Neuronal stem cell (in vitro differentiated cells): ENCODE measurements around the gene NTN4. TPM values are rescaled to one million over a fixed set of nuclear protein-coding genes. Genes with fewer than 3 reads are reported as not detected.

Experiments used
- DNase-seq: peaks from one replicate; pipeline ENCODE4 v3.0.0-alpha.2; 2013; ENCODE audit warnings: low spot score
- H2AFZ ChIP-seq: one replicate; pipeline ENCODE4 v1.6.1; 2013; ENCODE audit warnings: mild to moderate bottlenecking, low read length, inconsistent platforms
- H2AK5ac ChIP-seq: 2 replicates; pipeline ENCODE4 v1.6.1; 2013; ENCODE audit warnings: low read depth, mild to moderate bottlenecking, inconsistent platforms, low read length, moderate library complexity, mixed read lengths
- H2BK120ac ChIP-seq: 2 replicates; pipeline ENCODE4 v1.6.1; 2013; ENCODE audit warnings: low read depth, mild to moderate bottlenecking, inconsistent platforms, low read length, moderate library complexity, mixed read lengths
- H2BK12ac ChIP-seq: one replicate; pipeline ENCODE4 v1.6.1; 2013; ENCODE audit warnings: low read length, inconsistent platforms
- H2BK15ac ChIP-seq: 2 replicates; pipeline ENCODE4 v1.6.1; 2013; ENCODE audit warnings: mild to moderate bottlenecking, low read length, inconsistent platforms, mixed read lengths
- H2BK5ac ChIP-seq: one replicate; pipeline ENCODE4 v1.6.1; 2013; ENCODE audit warnings: inconsistent platforms, mild to moderate bottlenecking, low read length, moderate library complexity
- H3K14ac ChIP-seq: one replicate; pipeline ENCODE4 v1.6.1; 2013; ENCODE audit warnings: low read length, inconsistent platforms
- H3K18ac ChIP-seq: 2 replicates; pipeline ENCODE4 v1.6.1; 2013; ENCODE audit warnings: low read length, inconsistent platforms
- H3K23ac ChIP-seq: 2 replicates; pipeline ENCODE4 v1.6.1; 2013; ENCODE audit warnings: low read depth, mild to moderate bottlenecking, mixed read lengths, low read length, inconsistent platforms; ENCODE audit not compliant: poor library complexity
- H3K27ac ChIP-seq: replicated peaks from 3 replicates; pipeline ENCODE4 v1.5.1; 2013; ENCODE audit warnings: low read length, inconsistent platforms
- H3K27me3 ChIP-seq, 3 experiments: 2 replicates each; pipeline ENCODE4 v1.6.1; 2013; ENCODE audit warnings: low read length in 3 of 3, mild to moderate bottlenecking in 2 of 3, inconsistent platforms in 1 of 3, low read depth in 1 of 3, mixed read lengths in 1 of 3, moderate library complexity in 1 of 3; ENCODE audit not compliant: control insufficient read depth in 3 of 3, insufficient read depth in 3 of 3
- H3K36me3 ChIP-seq, 2 donors: replicated peaks in 1 of 2; 2 replicates each; pipeline ENCODE4 v1.6.1; 2013; ENCODE audit warnings: low read length in 2 of 2; ENCODE audit not compliant: control insufficient read depth in 2 of 2, insufficient read depth in 2 of 2
- H3K4ac ChIP-seq: 2 replicates; pipeline ENCODE4 v1.6.1; 2013; ENCODE audit warnings: inconsistent platforms, mild to moderate bottlenecking, low read length, moderate library complexity
- H3K4me1 ChIP-seq, 2 donors: 1 replicate in 1 of 2; 2 replicates in 1 of 2; pipeline ENCODE4 v1.6.1; 2013; ENCODE audit warnings: low read length in 2 of 2, low read depth in 1 of 2; ENCODE audit not compliant: control insufficient read depth in 2 of 2, insufficient read depth in 1 of 2
- H3K4me2 ChIP-seq: one replicate; pipeline ENCODE4 v1.6.1; 2013; ENCODE audit warnings: mild to moderate bottlenecking, low read length, inconsistent platforms; ENCODE audit not compliant: insufficient read depth, poor library complexity, severe bottlenecking
- H3K4me3 ChIP-seq, 2 donors: 2 replicates each; pipeline ENCODE4 v1.5.1; 2013; ENCODE audit warnings: low read length in 2 of 2, mild to moderate bottlenecking in 2 of 2, inconsistent platforms in 1 of 2, moderate library complexity in 1 of 2
- H3K79me1 ChIP-seq: one replicate; pipeline ENCODE4 v1.6.1; 2013; ENCODE audit warnings: low read depth, mild to moderate bottlenecking, inconsistent platforms, low read length, moderate library complexity
- H3K9ac ChIP-seq: one replicate; pipeline ENCODE4 v1.6.1; 2013; ENCODE audit warnings: mild to moderate bottlenecking, low read depth, low read length, inconsistent platforms; ENCODE audit not compliant: poor library complexity
- H3K9me3 ChIP-seq, 2 donors: replicated peaks in 1 of 2; 2 replicates each; pipeline versions ENCODE3 to v1.6.1; 2013; ENCODE audit warnings: low read length in 2 of 2, mild to moderate bottlenecking in 2 of 2, inconsistent platforms in 1 of 2, low read depth in 1 of 2, mixed read lengths in 1 of 2, moderate library complexity in 1 of 2; ENCODE audit not compliant: control insufficient read depth in 2 of 2, insufficient read depth in 1 of 2
- H4K8ac ChIP-seq: one replicate; pipeline ENCODE4 v1.6.1; 2013; ENCODE audit warnings: low read depth, mild to moderate bottlenecking, inconsistent platforms, low read length, moderate library complexity
- H4K91ac ChIP-seq: one replicate; pipeline ENCODE4 v1.6.1; 2013; ENCODE audit warnings: low read length, low read depth, mild to moderate bottlenecking, inconsistent platforms; ENCODE audit not compliant: poor library complexity
- WGBS, 2 donors: extraction: QIAGEN DNeasy Blood & Tissue Kit; methylation state at CpG; one replicate each; pipeline ENCODE4 v1.1.7; 2013; ENCODE audit warnings: missing lambda C conversion rate in 2 of 2, mixed read lengths in 1 of 2; ENCODE audit not compliant: insufficient read length in 2 of 2, insufficient replicate concordance in 1 of 2; ENCODE audit errors: extremely low coverage in 2 of 2; 5-methylcytosine and 5-hydroxymethylcytosine counted together
- polyA plus RNA-seq, 2 experiments: library from polyadenylated mRNA; stranded (reverse); fragments of 200-250 nt; gene quantifications; one replicate each; pipeline ENCODE4 v1.2.3, GENCODE V29; 2013

The NTN4 gene
- 7.6 TPM for polyA plus RNA-seq (2013, experiment 1 of 2)
- polyA plus RNA-seq (2013, experiment 2 of 2): 7.6 TPM

DNA sequence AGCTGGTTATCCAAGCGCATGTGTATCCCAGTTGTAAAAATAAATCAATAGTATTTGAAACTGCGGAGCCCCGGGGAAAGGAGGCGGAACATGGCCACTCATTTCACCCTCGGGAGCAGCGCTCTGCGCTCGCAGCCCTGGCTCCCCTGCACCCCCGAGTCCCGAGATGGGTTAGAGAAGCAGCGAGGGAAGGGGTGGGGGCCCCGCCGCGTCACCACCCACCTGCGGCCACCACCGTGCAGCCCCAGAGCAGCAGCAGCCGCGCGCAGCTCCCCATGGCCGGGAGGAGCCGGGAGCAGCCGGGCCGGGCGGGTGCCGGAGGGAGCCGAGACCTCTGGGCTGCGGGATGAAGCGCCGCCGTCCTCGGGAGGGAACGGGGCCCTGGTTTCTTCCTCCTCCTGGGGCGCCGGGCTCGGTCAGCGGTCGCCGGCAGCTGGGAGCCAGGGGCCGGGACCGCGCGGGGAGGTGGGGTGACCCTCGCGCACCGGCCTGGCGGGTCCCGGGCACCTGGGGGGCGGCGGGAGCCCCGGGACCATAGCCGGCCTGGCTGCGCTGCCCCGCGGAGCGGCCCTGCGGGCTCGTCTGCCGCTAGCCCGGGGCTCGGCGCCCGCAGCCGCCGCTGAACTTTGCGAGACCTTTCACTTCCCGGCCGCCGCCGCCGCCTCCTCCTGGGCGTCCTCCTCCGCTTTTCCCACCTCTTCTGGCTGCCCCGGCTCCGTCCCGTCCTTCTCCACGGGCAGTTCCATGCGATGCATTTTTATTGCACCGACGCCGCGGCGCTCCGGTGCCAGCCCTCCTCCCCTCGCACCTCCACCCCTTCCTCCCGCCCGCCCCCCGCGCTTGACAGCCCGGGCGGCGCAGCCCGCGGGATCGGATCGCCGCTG is at the start of gene NTN4:
TSS of gene NTN4 (minus strand) at position 732 of the 884 bp plus-strand sequence. CDS start at position 277, 455 bp downstream.
- Histone ChIP-seq H2BK120ac (no peak within 1 kb of the TSS), H3K4me1 (peaks cover 0 to 3% of the 10 kb centered on the region in 2 donors), H2BK12ac (peak within 1 kb of the TSS; percentile 44), H3K4me2 (peak within 1 kb of the TSS; percentile 95), H3K4ac (no peak within 1 kb of the TSS), H3K4me3 (peak within 1 kb of the TSS; percentile 37 to 93), H3K14ac (peak within 1 kb of the TSS; percentile 91), H3K27me3 (peaks cover 0 to 96% (median 23%) of the 10 kb centered on the region in 3 experiments), H3K36me3 (peaks cover 0 to 3% of the 10 kb centered on the region in 2 donors), H2BK5ac (peak within 1 kb of the TSS; percentile 44), H3K9ac (peak within 1 kb of the TSS; percentile 93), H2BK15ac (peak within 1 kb of the TSS; percentile 75), H3K18ac (peak within 1 kb of the TSS; percentile 96), H2AFZ (peak within 1 kb of the TSS; percentile 96), H3K9me3 (no peaks in the 10 kb centered on the region), H3K23ac (peak within 1 kb of the TSS; percentile 56), H3K27ac (no peak within 1 kb of the TSS), H4K91ac (no peak within 1 kb of the TSS), H3K79me1 (no peaks in the 10 kb centered on the region), H2AK5ac (peak within 1 kb of the TSS; percentile 40), H4K8ac (no peak within 1 kb of the TSS)
- peak; percentile 17 for DNase-seq
- no CpG with 5 or more reads among the region's 96 CpGs for WGBS, 2 donors

GRCh38 chr12:95838125-95838524 is 47.6 kb upstream of the NTN4 start:
- Histone ChIP-seq H2BK15ac (no peak overlapping the region), H3K4me2 (no peak overlapping the region), H3K14ac (no peak overlapping the region), H3K9me3 (no peaks in the 10 kb centered on the region), H3K27me3 (peaks cover 0 to 3% (median 0%) of the 10 kb centered on the region in 3 experiments), H3K36me3 (no peaks in the 10 kb centered on the region), H3K4me3 (no peak overlapping the region), H3K4ac (no peak overlapping the region), H2AK5ac (no peak overlapping the region), H2BK120ac (no peak overlapping the region), H2AFZ (no peak overlapping the region), H2BK12ac (no peak overlapping the region), H3K23ac (no peak overlapping the region), H4K8ac (no peak overlapping the region), H4K91ac (no peak overlapping the region), H3K27ac (no peak overlapping the region), H2BK5ac (no peak overlapping the region), H3K18ac (no peak overlapping the region), H3K79me1 (no peaks in the 10 kb centered on the region), H3K9ac (no peak overlapping the region), H3K4me1 (no peaks in the 10 kb centered on the region)
- DNase-seq: no peak
- no CpG with 5 or more reads among the region's 11 CpGs for WGBS, 2 donors

GRCh38 chr12:95837240-95838038 is 46.9 kb upstream of the NTN4 start:
- no peak overlapping the region for H2BK5ac ChIP-seq
- no peak overlapping the region for H3K4ac ChIP-seq
- H2AK5ac ChIP-seq: no peak overlapping the region
- H3K4me2 ChIP-seq: no peak overlapping the region
- no peak for DNase-seq
- no peak overlapping the region for H3K27ac ChIP-seq
- no peaks in the 10 kb centered on the region for H3K9me3 ChIP-seq
- H3K36me3 ChIP-seq: no peaks in the 10 kb centered on the region
- H2BK120ac ChIP-seq: no peak overlapping the region
- no peak overlapping the region for H3K4me3 ChIP-seq
- H3K4me1 ChIP-seq: no peaks in the 10 kb centered on the region
- WGBS, 2 donors: 33 to 55% methylated on average over 1 of the region's 10 CpGs
- no peak overlapping the region for H3K18ac ChIP-seq
- no peaks in the 10 kb centered on the region for H3K79me1 ChIP-seq
- H2BK15ac ChIP-seq: no peak overlapping the region
- H3K14ac ChIP-seq: no peak overlapping the region
- no peak overlapping the region for H4K91ac ChIP-seq
- H3K23ac ChIP-seq: no peak overlapping the region
- no peak overlapping the region for H2AFZ ChIP-seq
- H2BK12ac ChIP-seq: no peak overlapping the region
- no peak overlapping the region for H3K9ac ChIP-seq
- H3K27me3 ChIP-seq: peaks cover 0 to 3% (median 0%) of the 10 kb centered on the region in 3 experiments
- H4K8ac ChIP-seq: no peak overlapping the region
